Stimulated activated CD4-positive, alpha-beta T cell treated with anti-CD3 and anti-CD28 coated beads, Interleukin-2, amount 100 ng/mL, for 24 hours (primary cell): Measurements from ENCODE around the gene ADARB2.

Experiments used
- DNase-seq, 2 donors: peaks; one replicate each; pipeline ENCODE4 v3.0.0-alpha.2; 2020

ADARB2 gene

DNA sequence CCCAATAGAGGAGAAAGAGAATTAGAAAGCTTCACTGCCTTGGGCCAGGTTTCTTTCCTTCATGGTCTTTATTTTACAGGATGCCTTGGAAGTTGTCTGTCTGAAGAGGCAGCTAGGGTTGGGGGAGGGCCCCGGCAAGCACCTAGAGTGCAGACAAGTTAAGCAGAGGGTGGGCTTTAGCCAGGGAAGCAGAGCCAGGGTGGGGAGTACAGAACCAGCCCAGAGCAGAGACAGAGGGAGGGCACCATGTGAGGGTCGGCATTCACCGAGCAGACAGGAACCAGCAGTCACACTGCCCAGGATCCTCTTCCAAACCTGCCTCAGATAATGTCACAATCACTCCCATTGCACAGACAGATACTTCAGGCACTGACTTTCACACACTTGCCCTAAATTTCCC is 75.9 kb downstream of the ADARB2 start:
- DNase-seq: no peak

DNA sequence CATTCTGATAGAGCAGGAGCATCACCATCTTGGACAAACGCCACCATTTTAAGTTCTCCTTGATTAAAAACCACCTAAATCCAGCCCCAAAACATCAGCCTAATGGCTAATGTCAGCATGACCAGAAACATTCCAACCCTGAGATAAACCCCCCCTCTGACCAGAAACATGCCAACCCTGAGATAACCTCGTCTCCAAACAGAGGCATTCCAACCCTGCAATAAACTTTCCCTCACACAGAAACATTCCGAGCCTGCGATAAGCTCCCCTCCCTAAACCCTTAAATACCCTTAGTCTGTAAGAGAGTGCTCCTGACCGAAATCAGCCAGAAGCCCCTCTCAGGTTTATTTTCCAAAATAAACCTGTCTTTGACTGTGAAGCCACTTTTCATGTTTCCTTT is 76.5 kb downstream of the ADARB2 start:
- DNase-seq: no peak

DNA sequence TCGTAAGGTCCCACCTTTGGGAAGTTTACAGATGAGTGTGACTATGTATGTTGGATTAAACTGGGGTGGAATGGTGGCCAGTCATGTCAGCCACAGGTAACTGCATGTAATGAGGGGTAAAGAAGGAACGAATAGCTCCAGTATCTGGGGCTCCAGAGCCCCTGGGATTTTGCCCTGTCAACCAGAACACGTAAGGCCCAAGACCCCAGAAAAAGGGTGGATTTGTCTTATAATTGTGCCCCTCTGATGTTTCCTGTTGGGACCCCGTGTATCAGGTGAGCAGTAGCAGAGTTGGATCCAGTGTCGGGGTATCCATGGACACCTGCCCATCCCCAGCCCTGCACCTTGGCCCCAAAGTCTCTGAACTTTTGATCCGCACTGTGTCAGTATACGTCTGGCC is 76.9 kb downstream of the ADARB2 start:
- no peak for DNase-seq

DNA sequence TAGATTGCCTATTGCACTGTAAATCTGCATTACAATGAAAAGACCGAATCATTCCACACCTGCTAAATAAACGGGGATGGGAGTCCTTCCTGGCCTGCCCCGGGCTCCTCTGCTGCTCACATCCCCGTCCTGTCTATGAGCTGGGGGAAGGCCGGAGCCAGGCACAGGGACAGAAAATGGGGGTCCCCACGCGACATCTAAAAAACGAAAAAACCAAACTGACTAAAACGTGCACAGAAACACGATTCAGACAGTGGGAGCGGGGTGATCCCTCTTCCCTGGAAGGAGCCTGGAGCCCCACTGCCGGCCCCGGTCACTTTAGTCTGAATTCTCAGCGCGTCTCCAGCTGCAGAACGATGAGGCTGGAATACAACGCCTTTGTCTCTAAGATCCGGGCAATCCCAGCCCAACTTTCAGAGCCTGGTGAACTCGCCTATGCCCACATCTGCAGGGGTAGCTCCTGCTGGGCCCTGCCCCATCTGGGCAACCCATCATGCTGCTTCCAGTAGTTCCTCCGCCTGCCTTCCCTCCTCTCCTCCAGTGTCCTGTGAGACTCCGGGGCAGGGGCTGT is 78.0 kb downstream of the ADARB2 start:
- DNase-seq: no peak

DNA sequence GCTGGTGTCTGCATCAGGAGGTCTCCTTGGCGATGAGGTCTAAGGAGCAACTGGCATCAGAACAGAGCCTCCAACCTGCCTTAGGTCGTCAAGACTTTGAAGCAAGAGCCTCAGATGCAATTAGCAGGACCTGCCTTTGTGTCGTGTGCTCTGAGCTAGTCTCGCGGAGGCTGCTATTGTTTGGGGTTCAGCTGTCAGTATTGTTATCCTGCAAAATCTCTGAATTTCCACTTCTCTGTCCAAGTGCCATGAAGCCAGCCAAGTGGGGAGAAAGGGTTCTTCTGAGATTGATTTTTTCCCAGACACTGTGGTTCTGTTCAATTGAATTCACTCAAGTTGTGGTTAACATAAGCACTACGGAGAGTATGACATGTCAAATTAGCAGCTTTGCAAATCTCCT is 78.7 kb downstream of the ADARB2 start:
- DNase-seq: no peak

DNA sequence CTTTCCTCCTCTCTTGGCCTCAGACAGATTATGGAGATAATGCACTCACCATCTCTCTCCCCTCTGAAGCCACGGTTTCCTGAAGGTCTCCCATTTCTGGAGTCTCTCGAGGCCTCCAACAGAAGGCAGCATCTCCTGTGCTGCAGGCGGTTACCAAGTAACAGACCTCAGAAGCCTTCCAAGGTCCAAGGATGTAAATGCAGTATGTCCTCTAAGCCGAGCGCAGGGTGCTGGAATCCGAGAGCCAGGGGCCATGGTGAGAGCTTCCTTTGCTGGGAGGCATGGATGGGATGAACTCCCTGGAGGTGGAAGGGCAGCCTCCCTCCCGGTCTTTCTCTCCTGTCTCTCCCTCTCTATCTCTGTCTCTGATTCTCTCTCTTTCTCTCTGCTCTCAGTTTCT is 79.8 kb downstream of the ADARB2 start:
- no peak for DNase-seq

DNA sequence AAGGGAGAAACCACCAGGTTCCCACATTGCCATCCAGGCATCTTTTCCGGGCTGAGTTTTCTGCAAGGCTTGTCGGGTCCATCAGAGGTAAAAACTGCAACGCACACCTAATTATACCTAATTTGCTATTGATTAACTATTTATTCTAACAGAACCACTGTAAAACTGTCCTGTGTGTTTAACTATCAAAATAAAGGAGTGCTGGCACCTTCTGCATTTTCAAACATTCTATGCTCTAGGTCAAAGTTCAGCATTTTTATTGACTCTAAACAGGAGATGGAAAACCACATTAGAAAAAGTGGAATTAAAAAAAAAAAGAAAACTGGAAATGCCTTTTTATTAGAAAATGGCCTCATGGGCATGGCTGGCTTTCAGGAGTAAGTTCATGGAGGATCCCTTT is 82.0 kb downstream of the ADARB2 start:
- DNase-seq: no peak

DNA sequence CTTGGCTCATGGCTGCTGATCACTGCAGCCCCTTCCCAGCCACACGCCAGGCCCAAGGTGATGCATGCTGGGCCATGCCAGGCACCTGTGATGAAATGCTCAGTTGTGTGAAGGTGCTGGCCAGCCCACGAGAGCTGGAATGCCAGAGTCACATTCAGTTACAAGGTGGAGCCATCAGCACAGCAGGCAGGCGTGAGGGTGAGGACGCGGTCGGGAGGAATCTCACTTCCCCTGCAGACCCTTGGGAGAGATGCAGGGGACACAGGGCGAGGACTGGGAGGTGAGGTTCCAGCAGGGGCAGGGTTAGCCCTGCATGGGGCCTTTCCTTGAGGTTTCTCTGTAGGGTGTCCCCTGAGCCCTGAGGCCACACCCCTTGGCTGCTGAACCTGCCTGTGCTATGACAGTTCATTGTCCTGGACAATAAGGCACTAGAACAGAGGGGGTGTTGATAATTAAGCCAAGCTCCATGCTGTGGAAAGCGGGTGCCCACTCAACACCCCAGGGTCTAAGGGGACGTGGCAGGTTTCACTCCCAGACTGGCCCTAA is 82.4 kb downstream of the ADARB2 start:
- DNase-seq: no peak

DNA sequence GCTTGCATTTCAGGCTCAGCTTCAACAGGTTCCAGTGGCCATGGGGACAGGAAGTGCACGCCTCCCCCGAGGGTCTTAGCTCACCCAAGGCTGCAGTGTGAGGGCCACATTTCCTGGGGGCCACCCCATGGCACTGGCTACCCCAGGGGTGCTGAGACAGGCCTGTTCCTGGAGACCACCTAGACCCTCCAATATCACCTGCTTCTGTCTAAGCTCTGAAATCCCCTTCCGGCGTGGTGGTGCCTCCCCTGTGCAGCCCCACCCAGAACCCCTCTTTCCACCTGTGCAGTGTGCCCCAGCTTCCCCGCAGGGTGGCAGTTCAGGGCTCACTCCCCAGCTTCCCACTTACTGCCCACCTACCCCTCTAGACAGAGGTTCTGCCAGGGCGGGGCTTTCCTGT is 83.1 kb downstream of the ADARB2 start:
- no peak for DNase-seq

DNA sequence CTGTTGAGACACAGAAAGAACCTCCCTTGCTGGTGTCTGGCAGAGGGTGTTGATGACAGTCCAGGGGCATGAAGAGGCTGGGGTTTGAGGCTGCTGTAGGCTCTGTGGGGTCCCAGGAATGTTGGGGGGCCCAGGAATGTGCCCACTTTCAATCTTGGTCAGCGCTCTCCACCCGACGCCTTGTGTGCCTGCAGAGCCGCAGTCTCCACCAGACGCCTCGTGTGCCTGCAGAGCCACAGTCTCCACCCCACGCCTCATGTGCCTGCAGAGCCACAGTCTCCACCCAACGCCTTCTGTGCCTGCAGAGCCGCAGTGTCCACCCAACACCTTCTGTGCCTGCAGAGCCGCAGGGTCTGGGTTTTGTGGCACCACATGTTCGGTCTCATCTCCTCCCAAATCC is 84.0 kb downstream of the ADARB2 start:
- DNase-seq: no peak

DNA sequence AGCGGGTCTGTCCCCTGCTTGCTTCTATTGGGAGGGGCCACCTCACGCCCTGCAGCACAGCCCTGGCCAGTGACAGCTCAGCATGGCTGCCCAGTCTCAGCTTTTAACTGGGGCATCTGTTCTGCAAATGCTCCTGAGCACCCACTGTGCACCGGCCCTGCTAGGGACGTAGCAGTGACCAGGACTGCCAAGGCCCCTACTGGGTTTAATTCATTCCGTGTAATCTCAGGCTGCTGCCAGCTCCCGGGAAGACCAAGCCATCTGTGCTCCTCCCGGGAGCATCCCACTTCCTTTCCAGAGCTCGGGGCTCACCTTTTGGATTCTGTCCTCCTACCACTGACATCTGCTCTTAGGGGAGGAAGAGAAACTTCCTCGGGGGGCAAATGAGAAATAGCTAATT is 85.2 kb downstream of the ADARB2 start:
- DNase-seq: no peak

DNA sequence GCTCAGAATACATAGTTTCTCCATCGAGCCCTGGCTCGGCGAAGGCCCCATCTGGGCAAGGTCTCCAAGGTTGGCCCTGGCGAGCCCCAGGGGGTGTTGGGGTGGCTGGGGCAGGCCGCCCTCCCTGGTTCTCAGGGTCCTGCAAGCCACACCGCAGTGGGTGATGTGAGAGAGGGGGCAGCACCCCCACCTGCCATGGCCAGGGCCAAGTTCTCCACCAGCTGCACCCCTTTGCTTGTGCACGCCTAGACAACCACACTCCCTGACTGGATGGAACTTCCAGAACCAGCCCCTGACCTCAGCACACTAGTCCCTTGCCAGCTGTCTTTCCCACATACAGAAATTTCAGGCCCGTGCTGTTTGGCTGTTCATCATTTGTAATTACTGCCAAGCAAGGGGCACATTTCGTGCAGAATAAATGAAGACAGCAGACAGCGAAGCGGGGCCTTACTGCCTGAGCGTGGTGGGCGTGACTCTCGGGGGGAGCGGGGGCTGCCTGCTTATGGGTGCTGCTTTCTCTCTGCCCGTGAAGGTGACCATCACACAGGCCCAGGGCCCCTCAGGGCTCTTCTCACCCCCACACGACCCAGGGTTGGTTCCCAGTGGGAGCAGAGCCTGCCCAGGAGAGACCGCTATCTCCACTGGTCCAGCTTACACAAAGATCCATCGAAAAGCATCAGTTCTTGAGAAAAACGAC is 85.9 kb downstream of the ADARB2 start:
- DNase-seq: no peak

DNA sequence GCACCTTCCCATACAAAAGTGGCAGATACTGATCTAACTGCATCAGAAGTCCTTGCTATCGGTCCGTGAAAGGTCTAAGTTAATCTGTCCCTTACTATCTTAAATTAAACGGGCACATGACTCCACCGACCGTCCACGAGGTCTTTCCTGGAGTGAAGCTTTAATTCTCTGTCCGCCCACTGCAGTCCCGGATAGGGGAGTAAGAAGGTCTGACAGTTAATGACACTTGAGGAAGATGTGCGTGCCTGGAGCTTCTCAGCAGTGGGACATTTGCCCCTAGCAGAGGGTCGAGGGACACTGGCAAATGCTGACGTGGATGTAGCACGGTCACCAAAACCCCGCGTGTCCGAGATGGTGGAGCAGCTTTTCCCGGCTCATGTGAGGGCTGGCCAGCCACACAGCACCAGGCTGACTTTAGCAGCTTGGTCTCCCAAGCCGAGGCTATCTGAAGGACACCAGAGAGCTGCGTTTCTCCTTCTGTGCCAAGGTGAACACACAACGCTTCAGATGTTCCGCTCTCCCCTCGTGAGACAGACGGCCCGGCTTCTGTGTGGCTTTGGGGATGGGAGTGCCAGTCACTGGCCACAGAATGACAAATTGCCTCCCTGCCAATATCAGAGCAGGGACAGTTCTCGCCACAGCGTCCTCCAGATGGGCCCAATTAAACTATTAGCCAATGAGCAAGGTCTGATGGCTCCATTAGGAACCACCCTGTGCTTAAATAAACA is 86.6 kb downstream of the ADARB2 start:
- DNase-seq: no peak

DNA sequence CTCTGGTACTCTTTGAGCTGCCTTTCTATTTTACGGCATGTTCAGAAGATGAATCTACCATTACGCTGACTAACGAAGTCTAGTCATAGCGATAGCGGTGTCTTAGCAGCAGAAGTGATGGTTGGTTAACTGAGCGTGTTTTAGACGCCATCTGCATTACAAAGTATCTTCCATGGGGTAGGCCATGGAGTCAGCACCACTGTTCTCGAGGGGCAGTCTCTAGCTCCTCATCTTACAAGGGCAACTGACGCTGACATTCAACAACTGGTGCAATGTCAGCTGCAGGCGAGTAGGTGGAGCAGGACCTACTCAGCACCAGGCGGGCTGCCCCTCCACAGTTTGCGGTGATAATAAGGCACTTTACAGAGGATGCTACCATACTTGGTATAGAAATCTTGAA is 88.7 kb downstream of the ADARB2 start:
- DNase-seq: no peak

DNA sequence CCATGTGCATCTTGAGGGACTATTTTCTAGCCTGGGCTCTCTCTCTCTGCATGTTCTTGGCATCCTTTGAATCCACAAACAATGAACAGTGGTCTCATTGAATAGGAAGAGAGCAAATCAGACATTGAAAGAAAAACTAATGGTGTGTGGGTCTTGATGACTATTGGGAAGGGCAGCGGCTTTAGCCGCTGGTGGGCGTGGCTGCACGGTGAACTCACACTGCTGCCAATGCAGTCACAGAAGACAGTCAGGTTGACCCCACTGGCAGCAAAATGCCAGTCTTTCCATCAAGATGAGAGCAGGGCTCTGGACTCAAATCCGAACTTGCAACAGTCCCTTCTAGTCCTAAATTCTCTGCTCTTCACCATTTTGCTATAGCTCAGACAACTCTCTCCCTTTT is 91.0 kb downstream of the ADARB2 start:
- DNase-seq: no peak

DNA sequence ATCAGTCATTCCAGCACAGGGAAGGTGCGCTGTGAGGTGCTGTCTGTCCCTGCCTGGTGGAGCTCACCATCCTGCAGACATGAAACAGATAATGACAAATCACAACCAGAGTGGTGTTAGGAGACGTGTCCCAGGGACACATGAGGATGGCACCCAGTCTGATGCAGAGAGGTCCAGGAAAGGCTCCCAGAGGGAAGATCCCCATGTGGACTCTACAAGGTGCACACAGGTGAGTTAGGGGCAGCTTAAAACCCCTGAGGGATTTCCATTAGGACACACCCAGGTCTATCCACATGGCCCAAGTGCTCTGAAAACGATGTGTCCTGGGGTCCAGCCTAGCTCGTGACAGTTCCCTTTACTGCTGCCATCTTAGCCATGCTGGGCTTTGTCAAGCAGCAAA is 91.4 kb downstream of the ADARB2 start:
- DNase-seq: no peak

DNA sequence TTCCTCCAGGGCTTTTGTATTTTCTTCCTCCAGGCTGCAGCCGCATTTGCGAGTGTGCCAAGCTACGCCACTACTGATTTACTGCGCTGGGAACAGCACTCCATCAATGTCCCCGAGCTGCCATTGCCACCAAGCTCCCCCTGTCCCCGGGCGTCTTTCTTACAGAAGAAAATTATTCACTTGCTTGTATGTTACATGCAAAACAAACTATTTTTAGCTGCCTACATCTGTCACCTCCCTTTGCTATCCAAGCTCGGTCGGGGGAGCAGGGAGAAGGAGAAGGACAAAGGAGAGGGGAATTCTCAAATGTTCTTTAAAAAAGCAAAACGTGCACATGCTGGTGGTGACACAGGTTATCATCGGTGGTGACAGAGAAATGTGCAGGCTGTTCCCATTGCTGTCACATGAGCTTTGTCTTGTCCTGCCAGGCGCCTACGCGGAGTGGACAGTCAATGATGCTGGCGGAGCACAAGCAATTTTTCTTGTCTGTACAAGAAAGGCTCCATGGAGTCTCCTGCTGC is 93.1 kb downstream of the ADARB2 start:
- DNase-seq: no peak

DNA sequence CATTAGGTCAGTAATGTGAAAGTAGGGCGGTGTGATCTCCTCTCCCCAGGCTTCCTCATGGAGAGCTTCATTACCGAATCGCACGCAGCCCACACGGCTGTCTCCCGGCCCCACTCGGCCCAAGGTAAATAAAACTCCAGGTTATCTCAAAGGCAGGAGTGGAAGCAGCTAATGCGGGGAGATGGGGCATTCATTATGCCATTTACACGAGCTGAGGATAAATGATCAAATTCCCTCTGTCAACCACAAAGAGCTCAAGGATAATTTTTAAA is 93.5 kb downstream of the ADARB2 start:
- no peak for DNase-seq

DNA sequence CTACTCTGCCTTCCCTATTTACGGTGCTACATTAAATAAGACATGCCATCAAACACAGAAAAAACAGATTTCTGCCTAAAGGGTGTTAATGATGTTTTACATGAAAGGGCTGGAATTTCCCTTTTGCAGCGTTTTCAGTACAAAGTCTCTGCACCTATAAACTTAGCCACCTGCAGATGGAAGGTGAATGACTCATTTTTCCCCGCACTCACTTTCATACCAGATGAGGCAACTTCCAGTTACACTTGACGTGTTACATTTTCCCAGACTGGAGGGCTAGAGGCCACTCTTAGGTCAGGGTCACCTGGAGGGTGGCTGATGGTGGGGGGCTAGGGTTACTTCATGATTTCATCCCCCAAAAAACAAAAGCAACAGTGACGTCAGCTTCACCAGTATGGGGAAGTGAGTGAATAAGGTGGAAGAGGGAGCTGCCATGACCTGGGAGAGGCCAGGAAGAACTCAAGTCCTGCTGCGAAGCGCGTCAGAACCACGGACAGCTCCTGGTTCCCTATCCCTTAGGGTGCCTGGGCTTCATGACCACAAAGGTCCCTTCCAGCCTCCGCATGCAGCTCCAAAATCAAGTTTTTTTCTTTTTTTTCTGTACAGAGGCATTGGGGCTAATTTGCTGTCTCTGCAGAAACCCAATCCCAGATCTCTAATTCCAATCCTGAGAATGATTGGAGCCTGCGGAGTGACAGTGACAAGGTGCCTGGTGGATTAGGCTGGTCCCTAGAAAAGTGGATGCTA is 94.0 kb downstream of the ADARB2 start:
- peak; percentile 31 for DNase-seq

DNA sequence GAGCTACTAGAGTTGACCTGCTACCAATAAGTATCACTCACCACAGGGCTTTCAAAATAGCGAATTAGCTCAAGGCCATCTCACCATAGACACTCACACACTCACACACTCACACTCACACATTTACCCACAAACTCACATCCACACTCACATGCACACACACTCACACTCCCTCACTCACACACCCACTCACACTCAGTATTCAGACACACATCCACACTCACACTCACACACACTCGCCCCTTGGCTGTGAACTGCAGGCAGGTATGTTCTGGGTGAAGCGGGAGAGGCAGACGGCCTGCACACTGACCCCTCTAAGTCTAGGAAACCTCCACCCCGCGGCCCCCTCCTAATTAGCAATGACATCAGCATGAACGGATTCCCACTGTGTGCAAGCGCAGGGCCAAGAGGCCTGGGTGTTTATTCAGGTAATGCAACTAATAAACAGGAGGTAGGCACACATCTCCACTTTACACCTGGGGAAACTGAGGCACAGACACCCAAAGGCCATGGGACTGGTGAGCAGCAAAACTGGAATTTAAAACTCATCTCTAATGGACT is 94.6 kb downstream of the ADARB2 start:
- DNase-seq: no peak

DNA sequence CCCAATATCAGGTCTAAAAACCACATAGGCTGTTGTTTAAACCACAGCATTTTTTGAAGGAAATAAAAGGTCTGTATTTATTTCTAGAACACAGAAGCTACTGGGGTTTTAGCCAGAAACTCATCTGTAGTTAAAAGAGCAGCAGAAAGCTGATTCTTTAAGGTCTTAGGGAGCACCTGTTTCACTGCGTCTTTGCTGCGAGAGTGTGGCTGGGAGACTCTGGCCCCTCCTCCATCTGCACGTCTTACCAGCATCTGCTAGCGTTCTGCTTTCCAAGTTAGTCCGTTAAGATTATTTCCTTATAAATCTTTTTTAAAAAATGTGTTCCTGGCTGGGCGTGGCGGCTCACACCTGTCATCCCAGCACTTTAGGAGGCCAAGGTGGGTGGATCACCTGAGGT is 95.9 kb downstream of the ADARB2 start:
- no peak for DNase-seq

DNA sequence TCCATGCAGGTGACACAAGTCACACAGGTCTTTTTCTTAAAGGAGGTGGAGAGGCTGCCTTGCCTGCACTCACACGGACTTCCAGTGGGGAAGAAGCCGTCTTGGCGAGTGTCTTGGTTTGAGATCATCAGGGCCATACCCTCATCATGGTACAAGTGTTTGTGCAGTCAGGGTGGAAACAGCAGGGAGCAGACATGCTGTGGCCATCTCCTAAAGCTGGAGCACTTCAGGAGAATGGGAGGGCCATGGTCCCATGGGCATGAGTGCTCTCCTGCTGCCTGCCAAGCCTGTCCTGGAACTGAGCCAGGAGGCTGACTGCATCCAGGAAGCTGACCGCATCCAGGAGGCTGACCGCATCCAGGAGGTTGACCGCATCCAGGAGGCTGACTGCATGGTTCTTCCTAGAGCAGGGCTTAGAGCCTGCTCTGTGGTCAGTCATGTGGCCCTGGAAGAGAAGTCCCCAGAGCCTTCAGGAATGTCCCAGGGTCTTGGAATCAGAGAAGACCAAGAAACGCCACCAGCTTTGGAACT is 98.4 kb downstream of the ADARB2 start:
- no peak for DNase-seq

DNA sequence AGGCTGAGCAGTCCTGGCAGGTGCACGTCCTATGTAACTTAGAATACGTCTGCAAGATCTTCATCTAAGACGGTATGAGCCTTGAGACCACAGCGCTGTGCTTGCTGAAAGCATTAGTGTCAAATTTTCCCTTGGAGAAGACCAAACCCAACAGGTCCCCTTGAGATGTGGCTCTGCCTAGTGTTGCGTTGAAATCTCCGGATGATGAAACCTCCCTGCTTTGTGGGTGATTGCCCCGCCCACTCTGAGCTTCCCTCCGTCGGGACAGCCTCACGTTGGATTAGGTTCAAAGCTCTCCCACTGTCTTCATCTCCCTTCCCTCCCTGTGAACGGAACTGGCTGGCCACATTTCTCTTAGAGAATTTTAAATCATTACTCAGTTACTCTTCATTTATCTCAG is 102.0 kb downstream of the ADARB2 start:
- no peak for DNase-seq
